AG04450 (cell line): ENCODE results near the gene SYT17. TPM values are rescaled to one million over a fixed set of nuclear protein-coding genes. Genes with fewer than 3 reads are reported as not detected.
"Not testable (repeated sequence)": the region's sequence is repeated elsewhere in the genome, so short reads cannot be mapped to it uniquely, and the experiment has no call there.

Experiments
- CTCF ChIA-PET: fragments of 300-600, 350-600 bp; formaldehyde crosslinking; extraction: SDS; loops from one replicate; lab custom pipeline; 2022; ENCODE audit warnings: antibody characterized with exemption, inconsistent platforms; lab: Charles Lee
- POLR2A ChIA-PET: fragments of 350-600 bp; formaldehyde crosslinking; extraction: SDS; loops from one replicate; lab custom pipeline; 2021; ENCODE audit warnings: antibody characterized with exemption, inconsistent platforms; lab: Yijun Ruan, JAX
- DNase-seq: peaks from one replicate; pipeline ENCODE4 v3.0.0-alpha.2; 2011; ENCODE audit warnings: low read depth, low spot score
- H3K27ac ChIP-seq: one replicate; pipeline ENCODE4 v1.5.1; 2012; ENCODE audit warnings: low read depth, low read length, control low read depth
- H3K27me3 ChIP-seq: one replicate; pipeline ENCODE4 v1.6.0; 2012; ENCODE audit warnings: low read length; ENCODE audit not compliant: control insufficient read depth, insufficient read depth
- H3K4me3 ChIP-seq: 2 replicates; pipeline ENCODE4 v1.5.1; 2011; ENCODE audit warnings: mild to moderate bottlenecking, low read depth, low read length, control low read depth
- H3K9me3 ChIP-seq: 2 replicates; pipeline ENCODE4 v1.5.1; 2012; ENCODE audit warnings: low read length; ENCODE audit not compliant: control insufficient read depth, insufficient read depth
- CTCF ChIP-seq: IDR thresholded peaks from 2 replicates; pipeline ENCODE4 v1.5.1; 2011; ENCODE audit warnings: low read depth, low read length, control low read depth, inconsistent platforms
- polyA plus RNA-seq: library from polyadenylated mRNA; depleted of rRNA; stranded (reverse); fragments of >200 nt; gene quantifications from 2 replicates; pipeline ENCODE4 v1.2.3, GENCODE V29; 2011

SYT17 gene
- polyA plus RNA-seq, 1 experiment = 0.27 TPM

- Histone ChIP-seq H3K4me3 (no peak overlapping the region), H3K9me3 (no peaks in the 10 kb centered on the region; the same call in 1 of the 2 replicates), H3K27ac (no peak overlapping the region), H3K27me3 (peaks cover 2% of the 10 kb centered on the region)
- ChIA-PET POLR2A (no interaction called here), CTCF (no interaction called here)
- no peak for TF ChIP-seq CTCF
- no peak for DNase-seq
Observed at GRCh38 chr16:19184823-19185509, 16.9 kb downstream of the SYT17 start.

- Histone ChIP-seq H3K27ac (no peak overlapping the region), H3K4me3 (no peak overlapping the region), H3K9me3 (no peaks in the 10 kb centered on the region; the same call in 1 of the 2 replicates), H3K27me3 (peaks cover 2% of the 10 kb centered on the region)
- no peak for DNase-seq
- no peak for TF ChIP-seq CTCF
- CTCF ChIA-PET = no interaction called here
- POLR2A ChIA-PET = no interaction called here
Observed at GRCh38 chr16:19185510-19185851, 17.4 kb downstream of the SYT17 start.

GRCh38 chr16:19186408-19186807 is 18.4 kb downstream of the SYT17 start:
- H3K27ac ChIP-seq = no peak overlapping the region
- DNase-seq = no peak
- no peaks in the 10 kb centered on the region; the same call in 1 of the 2 replicates for H3K9me3 ChIP-seq
- POLR2A ChIA-PET = no interaction called here
- H3K4me3 ChIP-seq = no peak overlapping the region
- H3K27me3 ChIP-seq = peaks cover 2% of the 10 kb centered on the region
- TF ChIP-seq CTCF = no peak
- CTCF ChIA-PET = no interaction called here

GRCh38 chr16:19187961-19188360 is 19.9 kb downstream of the SYT17 start:
- POLR2A ChIA-PET = not testable (repeated sequence)

GRCh38 chr16:19188406-19188805 is 20.4 kb downstream of the SYT17 start:
- Histone ChIP-seq H3K4me3 (no peak overlapping the region), H3K9me3 (no peaks in the 10 kb centered on the region; the same call in 1 of the 2 replicates), H3K27ac (no peak overlapping the region), H3K27me3 (peaks cover 2% of the 10 kb centered on the region)
- DNase-seq = no peak
- ChIA-PET POLR2A (no interaction called here), CTCF (interaction anchor here (1.0 to 3.0 kb wide), 2 partner anchors 9 to 102 kb away, joined by 3 to 18 read pairs; no protein-coding TSS in a partner anchor)
- no peak for TF ChIP-seq CTCF

More at GRCh38 chr16:19187961-19188360, 19.9 kb downstream of the SYT17 start:
- H3K4me3 ChIP-seq, H3K27me3 ChIP-seq, DNase-seq, H3K27ac ChIP-seq, H3K9me3 ChIP-seq: not testable (repeated sequence)
- CTCF ChIA-PET = interaction anchor here (3.0 kb wide), 1 partner anchor 8 kb away, joined by 18 read pairs; no protein-coding TSS in a partner anchor
